Sigmoid colon (tissue), 4 donors: ENCODE data around the gene IPPK.

Source experiments
- CTCF ChIP-seq, 4 experiments: fragments of 450-650 bp in 3 of 4; fragments of 200-600 bp in 1 of 4; IDR thresholded peaks; one replicate each; pipeline ENCODE4 v1.5.1; 2016 to 2019; ENCODE audit warnings: antibody characterized with exemption in 4 of 4, mild to moderate bottlenecking in 3 of 4, moderate library complexity in 2 of 4
- EP300 ChIP-seq, 4 donors: sonication (generic); formaldehyde crosslinking; IDR thresholded peaks; one replicate each; pipeline ENCODE4 v1.6.1; 2017; ENCODE audit warnings: antibody characterized with exemption in 4 of 4
- POLR2A ChIP-seq, 2 donors: fragments of 450-650 bp; IDR thresholded peaks; one replicate each; pipeline ENCODE4 v1.6.1; 2016; ENCODE audit warnings: antibody characterized with exemption in 2 of 2, mild to moderate bottlenecking in 2 of 2, moderate library complexity in 2 of 2

GRCh38 chr9:92696619-92697018, 26.7 kb upstream of the IPPK start:
- TF ChIP-seq CTCF (IDR thresholded peaks at IDR 0.05) (no peak), POLR2A (IDR thresholded peaks at IDR 0.05) (no peak), EP300 (IDR thresholded peaks at IDR 0.05) (no peak)
